ENCODE measurements around the gene SLC46A1. TPM values are rescaled to one million over a fixed set of nuclear protein-coding genes. Genes with fewer than 3 reads are reported as not detected.
A peak's percentile ranks its signal among the peaks of the same experiment; 100 is the strongest.

Gene SLC46A1
- total and polyA plus RNA-seq, 2 of the 13 experiments (the other 11 are each of a cell fraction or from before 2014, with no cell fraction given), result 19.6 to 22.6 TPM

DNA sequence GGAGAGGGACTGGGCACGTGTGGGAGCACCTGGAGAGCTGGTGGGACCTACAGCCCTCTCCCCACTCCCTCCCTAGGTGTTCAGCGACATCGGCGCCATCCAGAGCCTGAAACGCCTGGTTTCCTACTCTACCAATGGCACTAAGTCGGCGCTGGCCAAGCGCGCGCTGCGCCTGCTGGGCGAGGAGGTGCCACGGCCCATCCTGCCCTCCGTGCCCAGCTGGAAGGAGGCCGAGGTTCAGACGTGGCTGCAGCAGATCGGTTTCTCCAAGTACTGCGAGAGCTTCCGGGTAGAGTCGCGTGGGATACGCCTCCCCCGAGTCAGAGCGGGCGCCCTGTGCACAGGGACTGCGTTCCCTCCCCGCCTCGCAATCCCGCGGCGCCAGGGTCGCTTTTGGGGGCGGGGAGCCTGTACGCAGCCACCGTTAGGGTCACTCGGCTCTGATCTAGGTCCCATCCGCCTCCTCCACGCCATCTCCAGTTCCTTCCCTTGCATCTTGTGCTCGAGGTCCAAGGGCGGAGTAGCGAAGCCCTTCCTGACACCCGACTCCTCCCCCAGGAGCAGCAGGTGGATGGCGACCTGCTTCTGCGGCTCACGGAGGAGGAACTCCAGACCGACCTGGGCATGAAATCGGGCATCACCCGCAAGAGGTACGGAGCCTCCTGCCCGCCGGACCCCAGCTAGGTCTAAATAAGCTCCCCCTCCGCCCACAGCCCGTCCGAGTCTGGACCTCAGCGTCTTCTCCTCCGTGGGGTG, 21.6 kb downstream of the SLC46A1 start (continued):
- TF ChIP-seq, protein P1, sequence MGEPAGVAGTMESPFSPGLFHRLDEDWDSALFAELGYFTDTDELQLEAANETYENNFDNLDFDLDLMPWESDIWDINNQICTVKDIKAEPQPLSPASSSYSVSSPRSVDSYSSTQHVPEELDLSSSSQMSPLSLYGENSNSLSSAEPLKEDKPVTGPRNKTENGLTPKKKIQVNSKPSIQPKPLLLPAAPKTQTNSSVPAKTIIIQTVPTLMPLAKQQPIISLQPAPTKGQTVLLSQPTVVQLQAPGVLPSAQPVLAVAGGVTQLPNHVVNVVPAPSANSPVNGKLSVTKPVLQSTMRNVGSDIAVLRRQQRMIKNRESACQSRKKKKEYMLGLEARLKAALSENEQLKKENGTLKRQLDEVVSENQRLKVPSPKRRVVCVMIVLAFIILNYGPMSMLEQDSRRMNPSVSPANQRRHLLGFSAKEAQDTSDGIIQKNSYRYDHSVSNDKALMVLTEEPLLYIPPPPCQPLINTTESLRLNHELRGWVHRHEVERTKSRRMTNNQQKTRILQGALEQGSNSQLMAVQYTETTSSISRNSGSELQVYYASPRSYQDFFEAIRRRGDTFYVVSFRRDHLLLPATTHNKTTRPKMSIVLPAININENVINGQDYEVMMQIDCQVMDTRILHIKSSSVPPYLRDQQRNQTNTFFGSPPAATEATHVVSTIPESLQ (CRISPR knock-in tag; conservative IDR thresholded peaks at IDR 0.05), result no peak
- no peak for TF ChIP-seq STAG1 (CRISPR knock-in tag; IDR thresholded peaks at IDR 0.05)

DNA sequence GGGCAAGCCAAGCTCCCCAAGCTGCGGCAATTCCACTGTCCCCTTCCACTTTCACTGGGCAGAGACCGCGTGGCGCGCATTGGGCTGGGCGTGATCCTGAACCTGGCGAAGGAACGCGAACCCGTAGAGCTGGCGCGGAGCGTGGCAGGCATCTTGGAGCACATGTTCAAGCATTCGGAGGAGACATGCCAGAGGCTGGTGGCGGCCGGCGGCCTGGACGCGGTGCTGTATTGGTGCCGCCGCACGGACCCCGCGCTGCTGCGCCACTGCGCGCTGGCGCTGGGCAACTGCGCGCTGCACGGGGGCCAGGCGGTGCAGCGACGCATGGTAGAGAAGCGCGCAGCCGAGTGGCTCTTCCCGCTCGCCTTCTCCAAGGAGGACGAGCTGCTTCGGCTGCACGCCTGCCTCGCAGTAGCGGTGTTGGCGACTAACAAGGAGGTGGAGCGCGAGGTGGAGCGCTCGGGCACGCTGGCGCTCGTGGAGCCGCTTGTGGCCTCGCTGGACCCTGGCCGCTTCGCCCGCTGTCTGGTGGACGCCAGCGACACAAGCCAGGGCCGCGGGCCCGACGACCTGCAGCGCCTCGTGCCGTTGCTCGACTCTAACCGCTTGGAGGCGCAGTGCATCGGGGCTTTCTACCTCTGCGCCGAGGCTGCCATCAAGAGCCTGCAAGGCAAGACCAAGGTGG, 24.7 kb downstream of the SLC46A1 start:
- no peak for TF ChIP-seq ZFP1 (CRISPR knock-in tag; IDR thresholded peaks at IDR 0.05)
- TF ChIP-seq, protein P2, sequence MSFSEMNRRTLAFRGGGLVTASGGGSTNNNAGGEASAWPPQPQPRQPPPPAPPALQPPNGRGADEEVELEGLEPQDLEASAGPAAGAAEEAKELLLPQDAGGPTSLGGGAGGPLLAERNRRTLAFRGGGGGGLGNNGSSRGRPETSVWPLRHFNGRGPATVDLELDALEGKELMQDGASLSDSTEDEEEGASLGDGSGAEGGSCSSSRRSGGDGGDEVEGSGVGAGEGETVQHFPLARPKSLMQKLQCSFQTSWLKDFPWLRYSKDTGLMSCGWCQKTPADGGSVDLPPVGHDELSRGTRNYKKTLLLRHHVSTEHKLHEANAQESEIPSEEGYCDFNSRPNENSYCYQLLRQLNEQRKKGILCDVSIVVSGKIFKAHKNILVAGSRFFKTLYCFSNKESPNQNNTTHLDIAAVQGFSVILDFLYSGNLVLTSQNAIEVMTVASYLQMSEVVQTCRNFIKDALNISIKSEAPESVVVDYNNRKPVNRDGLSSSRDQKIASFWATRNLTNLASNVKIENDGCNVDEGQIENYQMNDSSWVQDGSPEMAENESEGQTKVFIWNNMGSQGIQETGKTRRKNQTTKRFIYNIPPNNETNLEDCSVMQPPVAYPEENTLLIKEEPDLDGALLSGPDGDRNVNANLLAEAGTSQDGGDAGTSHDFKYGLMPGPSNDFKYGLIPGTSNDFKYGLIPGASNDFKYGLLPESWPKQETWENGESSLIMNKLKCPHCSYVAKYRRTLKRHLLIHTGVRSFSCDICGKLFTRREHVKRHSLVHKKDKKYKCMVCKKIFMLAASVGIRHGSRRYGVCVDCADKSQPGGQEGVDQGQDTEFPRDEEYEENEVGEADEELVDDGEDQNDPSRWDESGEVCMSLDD (CRISPR knock-in tag; IDR thresholded peaks at IDR 0.05; ENCODE audit: borderline replicate concordance), result no peak
- TF ChIP-seq ZNF546 (CRISPR knock-in tag; conservative IDR thresholded peaks at IDR 0.05), result no peak
- TF ChIP-seq, protein P3, sequence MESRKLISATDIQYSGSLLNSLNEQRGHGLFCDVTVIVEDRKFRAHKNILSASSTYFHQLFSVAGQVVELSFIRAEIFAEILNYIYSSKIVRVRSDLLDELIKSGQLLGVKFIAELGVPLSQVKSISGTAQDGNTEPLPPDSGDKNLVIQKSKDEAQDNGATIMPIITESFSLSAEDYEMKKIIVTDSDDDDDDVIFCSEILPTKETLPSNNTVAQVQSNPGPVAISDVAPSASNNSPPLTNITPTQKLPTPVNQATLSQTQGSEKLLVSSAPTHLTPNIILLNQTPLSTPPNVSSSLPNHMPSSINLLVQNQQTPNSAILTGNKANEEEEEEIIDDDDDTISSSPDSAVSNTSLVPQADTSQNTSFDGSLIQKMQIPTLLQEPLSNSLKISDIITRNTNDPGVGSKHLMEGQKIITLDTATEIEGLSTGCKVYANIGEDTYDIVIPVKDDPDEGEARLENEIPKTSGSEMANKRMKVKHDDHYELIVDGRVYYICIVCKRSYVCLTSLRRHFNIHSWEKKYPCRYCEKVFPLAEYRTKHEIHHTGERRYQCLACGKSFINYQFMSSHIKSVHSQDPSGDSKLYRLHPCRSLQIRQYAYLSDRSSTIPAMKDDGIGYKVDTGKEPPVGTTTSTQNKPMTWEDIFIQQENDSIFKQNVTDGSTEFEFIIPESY (CRISPR knock-in tag; IDR thresholded peaks at IDR 0.05), result peak; percentile 10; the same call in 1 of the 2 replicates
- no peaks in the 10 kb centered on the region for H4K20me1 ChIP-seq (ENCODE audit: insufficient read depth, low read length)
- H3K4me1 ChIP-seq (ENCODE audit: insufficient read depth, low read length), result peaks cover 26% of the 10 kb centered on the region
- H2AFZ ChIP-seq (ENCODE audit: low read length), result no peak overlapping the region
- no peaks in the 10 kb centered on the region for H3K27me3 ChIP-seq (ENCODE audit: control insufficient read depth in 1 of 2, insufficient read depth in 2 of 2, low read length in 2 of 2)
- intact Hi-C loops (cut with micrococcal nuclease; ENCODE audit: unreplicated experiment), result no loop called here
- H3K9ac ChIP-seq (ENCODE audit: insufficient read depth, low read depth, low read length), result no peak overlapping the region
- H3K4me3 ChIP-seq (replicated peaks in 1 of 3; ENCODE audit: insufficient read depth in 1 of 3, low read depth in 2 of 3, low read length in 3 of 3), result no peak overlapping the region
- no peak for FAIRE-seq
- no peaks in the 10 kb centered on the region for H3K9me3 ChIP-seq (ENCODE audit: low read length)
- ATAC-seq, result no peak
- H3K4me2 ChIP-seq (ENCODE audit: low read depth, low read length), result no peak overlapping the region
- H3K36me3 ChIP-seq (replicated peaks in 1 of 2; ENCODE audit: control insufficient read depth in 1 of 2, insufficient read depth in 2 of 2, low read length in 2 of 2), result no peaks in the 10 kb centered on the region
- in situ Hi-C loops (cut with HindIII; ENCODE audit: extremely low pct_ligation_motif_present, low pct_unique_long_range_greater_than_20kb), result no loop called here
- POLR2A ChIA-PET, result interaction anchor here (0.6 to 5.7 kb wide), 10 partner anchors 8 to 24 kb away, joined by 3 to 107 read pairs (median 7); partner anchors contain the start of genes POLDIP2, SARM1 and VTN
- CTCF ChIA-PET (ENCODE audit: low intra/inter-chr PET ratio, low total read pairs), result no interaction called here
- no peaks in the 10 kb centered on the region for H3K79me2 ChIP-seq (ENCODE audit: insufficient read depth, low read length)
- no TSS peak for BruUV-seq (replicated peaks)
- 97% methylated on average over 63 of the region's 72 CpGs for WGBS (ENCODE audit: low lambda C conversion rate)
- DNase-seq (ENCODE audit: low spot score), result no peak
- H3K27ac ChIP-seq (ENCODE audit: extremely low read length, insufficient read depth, low read length), result no peak overlapping the region
